Measurements from ENCODE around the gene BEST4.
"Not testable (repeated sequence)": the region's sequence is repeated elsewhere in the genome, so short reads cannot be mapped to it uniquely, and the experiment has no call there.

BEST4 gene

GRCh38 chr1:44788120-44788860, at the start of gene BEST4:
Gene BEST4 (minus strand): TSS chr1:44788170. CDS start chr1:44787705, 465 bp downstream.
- no peak for DNase-seq

DNA sequence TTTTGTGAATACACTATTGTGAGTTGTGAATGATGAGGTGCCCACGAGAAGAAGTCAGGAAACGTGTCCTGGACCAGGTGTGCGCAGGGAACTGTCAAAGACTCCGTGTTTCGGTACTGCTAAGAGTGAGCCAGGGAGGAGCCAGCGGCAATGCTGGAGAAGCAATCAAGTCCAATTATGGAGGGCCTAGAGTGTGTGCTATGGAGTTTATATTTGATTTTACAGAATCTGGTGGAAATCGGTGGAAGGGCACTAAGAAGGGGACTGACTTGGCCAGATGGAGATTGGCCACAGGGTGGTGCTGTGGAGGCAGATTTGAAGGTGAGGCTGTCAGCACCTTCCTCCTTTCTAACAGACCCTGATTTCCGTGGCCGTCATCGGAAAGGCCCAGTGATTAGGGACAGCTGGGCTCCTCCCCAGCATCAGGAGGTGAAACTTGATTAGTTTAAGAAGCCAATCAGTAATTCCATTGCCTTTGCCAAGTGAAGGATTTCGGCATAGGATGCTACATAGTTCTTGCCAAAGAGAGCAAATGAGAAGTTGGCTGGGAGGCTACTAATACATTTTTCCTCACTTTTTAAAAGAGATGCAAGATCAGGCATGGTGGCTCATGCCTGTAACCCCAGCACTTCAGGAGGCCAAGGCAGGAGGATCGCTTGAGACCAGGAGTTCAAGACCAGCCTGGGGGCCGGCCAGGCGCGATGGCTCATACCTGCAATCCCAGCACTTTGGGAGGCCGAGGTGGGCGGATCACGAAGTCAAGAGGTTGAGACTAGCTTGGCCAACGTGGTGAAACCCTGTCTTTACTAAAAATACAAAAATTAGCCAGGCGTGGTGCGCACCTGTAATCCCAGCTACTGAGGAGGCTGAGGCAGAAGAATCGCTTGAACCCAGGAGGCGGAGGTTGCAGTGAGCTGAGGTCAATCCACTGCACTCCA, 48.0 kb upstream of the BEST4 start:
- DNase-seq: peak; percentile 81 to 90

DNA sequence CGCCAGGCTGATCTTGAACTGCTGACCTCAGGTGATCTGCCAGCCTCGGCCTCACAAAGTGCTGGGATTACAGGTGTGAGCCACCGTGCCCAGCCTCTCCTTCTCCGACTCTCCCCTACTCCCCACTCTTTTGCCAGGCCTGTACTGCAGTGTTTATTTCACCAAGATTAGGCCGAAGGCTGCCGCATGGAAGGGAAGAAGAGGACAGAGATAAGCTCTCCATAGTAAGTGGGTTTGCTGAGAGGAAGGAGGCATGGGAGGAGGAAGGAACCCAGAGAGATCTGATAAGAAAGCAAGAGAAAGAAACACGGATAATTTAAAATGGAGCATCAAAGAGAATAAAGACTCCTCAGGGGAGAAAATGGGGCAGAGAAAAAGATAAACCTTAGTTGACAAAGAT, 46.4 kb upstream of the BEST4 start:
- DNase-seq: no peak

DNA sequence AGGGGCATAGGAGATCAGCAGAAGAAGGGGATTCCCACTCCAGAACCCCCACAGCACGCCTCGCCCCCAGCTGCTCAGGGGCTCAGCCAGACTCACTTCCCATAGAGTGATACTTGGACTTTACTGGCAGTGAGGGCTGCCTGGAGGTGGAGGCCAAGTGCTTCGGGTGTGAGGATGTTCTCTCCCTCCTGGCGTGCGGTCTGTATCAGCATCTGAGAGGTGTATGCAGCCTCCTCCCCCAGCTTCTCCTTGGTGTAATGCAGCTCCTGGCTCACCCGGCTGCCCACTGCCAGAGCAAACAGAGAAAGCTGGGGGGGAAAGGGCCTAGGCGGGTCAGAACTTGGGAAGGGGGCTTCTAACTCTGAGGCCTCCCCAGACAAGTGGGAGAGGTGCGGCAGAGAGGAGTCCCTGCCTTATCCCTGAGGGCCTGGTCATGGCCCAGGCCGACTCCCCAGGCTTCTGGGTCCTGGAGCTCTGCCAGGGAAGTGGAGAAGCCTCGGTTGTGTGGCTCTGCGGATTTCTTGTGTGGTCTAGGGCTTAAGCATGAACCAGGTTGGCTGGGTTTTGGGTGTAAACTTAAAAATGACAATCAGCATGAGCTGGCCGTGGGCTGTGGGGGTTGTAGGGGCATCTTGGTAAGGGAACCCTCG, 44.2 kb upstream of the BEST4 start:
- no peak for DNase-seq

- DNase-seq: no peak
These were observed 43.5 kb upstream of the BEST4 start for GRCh38 chr1:44831516-44831915.

DNA sequence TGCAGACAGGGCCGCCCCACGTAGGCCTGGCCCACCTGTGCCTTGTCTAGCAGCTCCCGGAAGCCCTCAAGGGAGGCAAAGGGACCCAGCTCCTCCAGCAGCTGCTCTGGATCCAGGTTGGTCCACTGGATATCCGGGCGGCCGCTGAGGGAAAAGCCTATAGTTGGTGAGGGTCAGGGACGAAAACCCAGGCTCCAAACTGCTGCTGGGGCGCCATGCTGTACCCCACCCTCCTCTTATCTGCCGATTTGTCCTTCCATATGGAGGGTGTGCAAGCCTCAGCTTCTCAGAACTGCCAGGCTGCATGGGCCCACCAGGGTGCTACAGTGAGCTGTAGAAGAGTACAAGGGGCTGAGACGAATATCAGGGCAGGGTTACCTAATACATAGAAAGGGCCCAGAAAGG, 42.9 kb upstream of the BEST4 start:
- no peak for DNase-seq

DNA sequence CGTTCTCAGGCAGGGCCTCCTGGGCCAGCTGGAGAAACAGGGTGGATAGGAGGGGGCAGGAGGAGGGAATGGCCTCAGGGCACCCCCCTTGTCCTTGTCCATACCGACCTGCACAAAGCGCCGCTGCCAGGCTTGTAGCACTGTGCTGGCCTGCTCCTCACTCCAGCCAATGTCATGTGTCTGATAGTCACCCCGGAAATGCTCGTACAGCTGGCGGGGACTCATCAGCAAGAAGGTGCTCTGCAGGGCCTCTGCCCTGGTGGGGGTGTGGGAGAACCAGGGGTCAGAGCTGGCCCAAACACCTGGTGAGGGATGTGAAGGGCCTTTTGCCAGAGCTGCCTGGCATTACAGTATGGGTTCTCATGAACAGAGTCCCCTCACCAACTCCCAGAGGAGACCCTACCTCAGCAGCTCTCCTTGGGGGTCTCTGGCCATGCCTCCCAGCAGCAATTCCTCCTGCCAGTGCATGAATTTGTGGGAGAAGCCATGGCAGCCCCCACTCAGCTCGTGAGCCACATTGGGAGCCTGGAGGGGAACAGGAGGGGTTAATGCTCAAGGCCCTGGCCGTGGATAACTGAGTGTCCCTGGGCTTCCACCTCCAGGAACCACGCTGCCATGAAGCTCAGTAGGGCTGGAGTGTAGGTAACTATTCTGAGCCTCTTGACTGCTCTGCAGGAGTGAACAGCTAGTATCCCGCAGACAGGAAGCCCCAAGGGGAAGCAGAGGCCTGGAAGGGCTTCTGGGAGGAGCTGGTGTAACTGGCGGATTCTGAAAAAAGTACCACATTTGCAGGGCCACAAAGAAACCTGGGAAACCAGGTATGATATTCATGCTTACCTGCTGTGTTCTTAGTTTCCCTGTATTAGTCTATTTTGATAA, 41.8 kb upstream of the BEST4 start:
- DNase-seq: no peak

DNA sequence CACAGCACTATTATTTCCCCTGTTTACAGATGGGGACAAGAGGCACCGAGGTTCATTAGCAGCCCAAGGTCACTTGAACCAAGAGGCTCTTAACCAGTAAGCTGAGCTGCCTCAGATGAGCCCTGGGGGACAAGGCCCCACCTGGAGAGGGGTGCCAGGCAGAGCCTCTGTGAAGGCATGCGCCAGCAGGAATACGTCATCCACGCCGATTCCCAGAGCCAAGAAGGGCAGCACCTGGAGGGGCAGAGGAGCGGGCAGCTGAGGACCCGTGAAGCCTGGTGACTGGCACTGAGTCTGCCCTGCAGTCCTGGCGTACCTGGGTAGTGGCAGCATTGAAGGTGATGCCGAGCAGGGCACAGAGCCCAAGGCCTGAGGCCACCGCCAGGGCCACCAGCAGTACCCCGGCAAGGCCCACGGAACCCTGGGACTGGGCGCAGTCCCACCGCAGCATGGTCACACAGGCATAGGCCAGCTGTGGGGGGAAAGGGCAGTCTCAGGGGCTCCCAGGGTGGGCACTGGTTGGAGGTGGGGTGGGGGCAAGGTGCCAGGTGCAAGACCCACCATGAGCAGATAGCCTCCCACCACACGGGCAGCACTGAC, 41.0 kb upstream of the BEST4 start:
- no peak for DNase-seq

DNA sequence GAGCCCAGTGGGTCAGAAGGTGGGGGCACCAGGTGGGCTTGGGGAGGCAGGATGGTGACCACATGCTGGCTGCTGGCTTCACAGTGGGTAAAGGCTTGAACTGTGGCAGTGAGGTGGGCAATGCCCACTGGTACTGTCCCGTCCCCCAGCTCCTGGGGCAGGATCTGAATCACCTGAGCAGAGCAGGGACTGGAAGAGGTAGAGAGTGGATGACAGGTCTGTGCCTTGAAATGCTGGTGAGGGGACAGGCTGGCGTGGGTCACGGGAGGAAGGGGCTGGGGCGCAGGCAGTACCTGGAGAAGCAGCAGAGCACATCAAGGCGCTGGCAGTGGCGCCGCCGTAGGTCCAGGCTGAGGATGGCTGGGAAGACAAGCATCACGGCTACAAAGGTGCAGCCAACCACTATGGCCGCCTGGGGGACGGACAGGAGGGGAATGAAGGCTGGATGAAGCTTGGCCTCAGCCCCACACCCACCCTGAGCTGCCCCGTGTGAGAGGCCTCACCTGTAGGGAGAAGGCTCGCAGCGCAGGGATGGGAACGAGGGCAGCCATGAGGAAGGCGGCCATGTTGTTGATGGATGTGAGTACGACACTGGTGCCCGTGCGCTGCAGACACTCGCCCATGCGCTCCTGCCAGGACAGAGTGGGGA, 40.2 kb upstream of the BEST4 start:
- no peak for DNase-seq

GRCh38 chr1:44827197-44828002, 39.4 kb upstream of the BEST4 start:
- DNase-seq: no peak

- DNase-seq: no peak
These were observed 38.6 kb upstream of the BEST4 start for GRCh38 chr1:44826375-44827196.

DNA sequence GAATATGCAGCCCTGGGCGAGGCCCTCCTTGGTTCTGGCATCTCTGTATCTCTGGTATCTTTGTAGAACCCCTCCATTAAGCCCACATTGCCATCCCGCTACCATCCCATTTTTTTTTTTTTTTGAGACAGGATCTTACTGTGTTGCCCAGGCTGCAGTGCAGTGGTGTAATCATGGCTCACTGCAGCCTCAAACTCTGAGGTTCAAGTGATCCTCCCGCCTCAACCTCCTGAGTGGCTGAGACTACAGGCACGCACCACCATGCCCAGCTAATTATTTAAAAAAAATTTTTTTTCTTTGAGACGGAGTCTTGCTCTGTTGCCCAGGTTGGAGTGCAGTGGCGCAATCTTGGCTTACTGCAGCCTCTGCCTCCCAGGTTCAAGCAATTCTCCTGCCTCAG, 36.4 kb upstream of the BEST4 start:
- DNase-seq: not testable (repeated sequence)

- no peak for DNase-seq
These were observed 35.0 kb upstream of the BEST4 start for GRCh38 chr1:44822981-44823451.

DNA sequence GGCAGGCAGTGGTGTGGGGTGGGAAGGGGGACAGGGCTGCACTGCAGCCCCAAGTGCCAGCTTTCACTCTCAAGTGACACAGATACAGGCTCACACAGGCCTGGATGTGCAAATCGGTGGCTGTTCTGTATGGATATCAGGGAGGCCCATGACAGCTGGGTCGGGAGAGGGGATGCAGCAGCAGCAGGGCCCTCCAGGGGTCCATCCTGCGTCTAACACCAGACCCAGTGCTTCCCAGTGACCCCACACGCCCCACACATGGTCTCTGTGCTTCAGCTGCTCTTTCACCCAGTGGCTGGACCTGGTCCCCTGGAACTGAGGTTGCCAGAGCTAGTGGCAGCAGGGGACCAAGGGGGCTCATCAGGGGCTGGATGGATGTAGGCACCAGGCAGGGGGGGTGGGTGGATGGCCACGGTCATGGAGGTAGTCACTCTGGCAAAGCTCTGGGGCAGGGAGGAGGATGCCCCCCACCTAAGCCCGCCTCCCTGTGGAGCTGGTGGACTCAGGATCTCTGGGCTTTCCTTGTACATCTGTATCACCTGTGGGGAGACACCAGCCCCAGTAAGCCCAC, 34.2 kb upstream of the BEST4 start:
- DNase-seq: no peak

- DNase-seq: no peak
These were observed 33.3 kb upstream of the BEST4 start for GRCh38 chr1:44821240-44821715.

DNA sequence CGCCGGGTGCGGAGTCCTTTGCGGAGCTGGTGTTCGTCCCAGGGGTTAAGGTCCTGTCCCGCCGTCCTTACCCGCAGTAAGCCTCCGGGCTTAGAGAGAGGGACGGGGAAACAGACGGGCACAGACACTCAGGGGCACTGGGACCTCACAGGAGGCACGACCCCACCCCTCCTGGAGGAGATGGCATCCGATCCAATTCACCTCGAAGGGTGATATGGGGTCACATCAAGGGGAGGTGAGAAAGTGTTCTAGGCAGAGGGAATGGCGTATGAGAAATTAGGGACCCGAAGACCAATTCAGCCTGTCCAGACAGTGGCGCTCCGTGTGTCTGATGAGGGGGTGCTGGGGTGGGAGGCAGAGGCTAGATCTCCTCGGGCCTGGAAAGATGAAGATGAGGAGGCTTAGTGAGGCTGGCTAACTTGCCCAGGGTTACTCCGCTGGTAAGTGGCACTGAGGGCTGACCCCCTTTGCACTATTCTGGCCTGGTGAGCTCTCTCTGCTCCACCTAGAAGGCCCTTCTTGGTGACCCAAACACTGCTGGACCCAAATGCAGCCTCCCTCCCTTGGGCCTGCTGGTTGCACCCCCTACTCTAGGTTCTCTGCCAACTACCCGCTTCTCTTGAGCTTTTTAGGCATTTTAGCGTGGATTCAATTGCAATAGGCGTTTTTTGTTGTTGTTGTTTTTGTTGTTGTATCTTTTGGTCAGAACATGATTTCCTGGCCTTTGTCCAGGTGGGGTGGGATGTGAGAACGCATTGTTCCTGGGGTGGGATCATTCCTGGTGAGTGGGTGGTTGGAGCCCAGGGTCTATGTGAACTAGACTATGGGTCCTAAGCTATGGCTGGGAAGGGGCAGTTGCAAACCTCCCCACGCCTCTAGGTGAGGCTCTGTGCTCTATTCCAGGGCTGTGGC, 32.6 kb upstream of the BEST4 start:
- no peak for DNase-seq

GRCh38 chr1:44819608-44820327, 31.8 kb upstream of the BEST4 start:
- peak; percentile 71 to 74 for DNase-seq

All from activated CD4-positive, alpha-beta T cell treated with anti-CD3 and anti-CD28 coated beads for 4 hours (primary cell).